DND-41 (cell line): ENCODE measurements around the gene LHFPL2.
"Not testable (repeated sequence)": the region's sequence is repeated elsewhere in the genome, so short reads cannot be mapped to it uniquely, and the experiment has no call there.

Experiments
- ATAC-seq: fragments of 200-7000 bp; cut with Tn5 transposase; 3 replicates; pipeline ENCODE4 v1.9.1; 2021; ENCODE audit warnings: low read depth; ENCODE audit not compliant: insufficient read depth
- DNase-seq: peaks from one replicate; pipeline ENCODE4 v3.0.0-alpha.2; 2020
- H2AFZ ChIP-seq: 2 replicates; pipeline ENCODE4 v1.6.0; 2012; ENCODE audit warnings: low read depth, low read length
- H3K27ac ChIP-seq: 2 replicates; pipeline ENCODE4 v1.5.1; 2012; ENCODE audit warnings: low read length, inconsistent platforms
- H3K27me3 ChIP-seq: fragments of 200-600 bp; sonication (generic); 2 replicates; pipeline ENCODE4 v1.6.0; 2012; ENCODE audit warnings: low read length, mild to moderate bottlenecking, inconsistent platforms; ENCODE audit not compliant: insufficient read depth, poor library complexity
- H3K36me3 ChIP-seq: 2 replicates; pipeline ENCODE4 v1.5.1; 2012; ENCODE audit warnings: low read length, inconsistent platforms; ENCODE audit not compliant: insufficient read depth
- H3K4me1 ChIP-seq: 2 replicates; pipeline ENCODE4 v1.5.1; 2012; ENCODE audit warnings: mild to moderate bottlenecking, low read length; ENCODE audit not compliant: insufficient read depth
- H3K4me2 ChIP-seq: 2 replicates; pipeline ENCODE4 v1.6.0; 2012; ENCODE audit warnings: mild to moderate bottlenecking, moderate library complexity, low read length, inconsistent platforms; ENCODE audit not compliant: insufficient read depth
- H3K4me3 ChIP-seq, 2 experiments: fragments of 200-600 bp in 1 of 2; shearing (Covaris generic) in 1 of 2; 2 replicates each; pipeline ENCODE4 v1.5.1; 2012 to 2016; ENCODE audit warnings: inconsistent platforms in 2 of 2, low read length in 2 of 2, mild to moderate bottlenecking in 2 of 2, low read depth in 1 of 2, moderate library complexity in 1 of 2
- H3K79me2 ChIP-seq: 2 replicates; pipeline ENCODE4 v1.6.0; 2012; ENCODE audit warnings: low read length, inconsistent platforms; ENCODE audit not compliant: insufficient read depth
- H3K9ac ChIP-seq: 2 replicates; pipeline ENCODE4 v1.6.0; 2012; ENCODE audit warnings: low read depth, mild to moderate bottlenecking, inconsistent platforms, low read length, moderate library complexity
- H3K9me3 ChIP-seq: 2 replicates; pipeline ENCODE4 v1.5.1; 2012; ENCODE audit warnings: low read length, moderate library complexity, mild to moderate bottlenecking, inconsistent platforms; ENCODE audit not compliant: insufficient read depth, severe bottlenecking
- H4K20me1 ChIP-seq: 2 replicates; pipeline ENCODE4 v1.6.0; 2012; ENCODE audit warnings: low read length; ENCODE audit not compliant: insufficient read depth
- CTCF ChIP-seq: IDR thresholded peaks from 2 replicates; pipeline ENCODE4 v1.5.1; 2012; ENCODE audit warnings: borderline replicate concordance, low read length, moderate library complexity, mild to moderate bottlenecking; ENCODE audit not compliant: poor library complexity, severe bottlenecking; ENCODE audit errors: extremely low read depth
- EZH2 ChIP-seq: IDR thresholded peaks from 3 replicates; pipeline ENCODE4 v1.6.1; 2012; ENCODE audit warnings: borderline replicate concordance, low read depth, mild to moderate bottlenecking, moderate library complexity, low read length, inconsistent platforms; ENCODE audit not compliant: severe bottlenecking

Gene LHFPL2

GRCh38 chr5:78648359-78649210 is at the start of gene LHFPL2:
Gene LHFPL2, minus strand, starts transcription at chr5:78648772. Its CDS starts 138,559 bp downstream, at chr5:78510213.
- no peak for TF ChIP-seq CTCF
- peak; percentile 26 for TF ChIP-seq EZH2
- H3K4me3 ChIP-seq: peak within 1 kb of the TSS in 1 of 2 experiments; percentile 53; a peak in 2 of 4 replicates
- peaks cover 43% of the 10 kb centered on the region for H3K27me3 ChIP-seq
- H3K9me3 ChIP-seq: no peaks in the 10 kb centered on the region
- no peak within 1 kb of the TSS for H3K27ac ChIP-seq
- peak; percentile 29 for DNase-seq
- H3K36me3 ChIP-seq: no peaks in the 10 kb centered on the region
- no peaks in the 10 kb centered on the region for H4K20me1 ChIP-seq
- peak within 1 kb of the TSS; percentile 76 for H3K4me2 ChIP-seq
- peaks cover 12% of the 10 kb centered on the region for H3K4me1 ChIP-seq
- H2AFZ ChIP-seq: no peak within 1 kb of the TSS; the same call in 1 of the 2 replicates
- peak within 1 kb of the TSS; percentile 31; the same call in 1 of the 2 replicates for H3K9ac ChIP-seq
- ATAC-seq: peak; percentile 71
- H3K79me2 ChIP-seq: no peaks in the 10 kb centered on the region

- H3K4me2 ChIP-seq: no peak overlapping the region
- H3K36me3 ChIP-seq: no peaks in the 10 kb centered on the region
- H2AFZ ChIP-seq: no peak overlapping the region
- H3K4me1 ChIP-seq: no peaks in the 10 kb centered on the region
- DNase-seq (no peak), ATAC-seq (no peak)
- H3K9ac ChIP-seq: no peak overlapping the region
- no peak overlapping the region for H3K27ac ChIP-seq
- no peaks in the 10 kb centered on the region for H3K9me3 ChIP-seq
- H3K4me3 ChIP-seq: no peak overlapping the region
- no peaks in the 10 kb centered on the region for H3K27me3 ChIP-seq
- no peaks in the 10 kb centered on the region for H3K79me2 ChIP-seq
- no peak for TF ChIP-seq EZH2
- no peak for TF ChIP-seq CTCF
- no peaks in the 10 kb centered on the region for H4K20me1 ChIP-seq
Measured at GRCh38 chr5:78696637-78697036, 48.1 kb upstream of the LHFPL2 start.

- H3K4me3 ChIP-seq, H2AFZ ChIP-seq, H3K4me1 ChIP-seq, H3K36me3 ChIP-seq, ATAC-seq, H3K9ac ChIP-seq, H3K9me3 ChIP-seq, H3K27ac ChIP-seq, DNase-seq, H3K79me2 ChIP-seq, H3K4me2 ChIP-seq, H3K27me3 ChIP-seq, H4K20me1 ChIP-seq: not testable (repeated sequence)
Measured at GRCh38 chr5:78696052-78696451, 47.5 kb upstream of the LHFPL2 start.

GRCh38 chr5:78693339-78693738 is 44.8 kb upstream of the LHFPL2 start:
- Histone ChIP-seq H3K4me1 (no peaks in the 10 kb centered on the region), H3K9ac (no peak overlapping the region), H2AFZ (no peak overlapping the region), H3K27ac (no peak overlapping the region), H3K36me3 (no peaks in the 10 kb centered on the region), H3K27me3 (no peaks in the 10 kb centered on the region), H4K20me1 (no peaks in the 10 kb centered on the region), H3K9me3 (no peaks in the 10 kb centered on the region), H3K4me3 (no peak overlapping the region), H3K79me2 (no peaks in the 10 kb centered on the region), H3K4me2 (no peak overlapping the region)
- no peak for DNase-seq
- TF ChIP-seq EZH2: no peak
- ATAC-seq: no peak
